Skeletal muscle tissue (tissue), 4 donors: ENCODE data around the gene CDC16. TPM values are rescaled to one million over a fixed set of nuclear protein-coding genes. Genes with fewer than 3 reads are reported as not detected.

ENCODE experiments used
- H3K27ac ChIP-seq: one replicate; pipeline ENCODE4 v1.7.0; 2013; ENCODE audit warnings: mild to moderate bottlenecking, low read depth, low read length, inconsistent platforms
- H3K27me3 ChIP-seq, 3 donors: one replicate each; pipeline ENCODE4 v1.7.0; 2013; ENCODE audit warnings: low read length in 3 of 3; ENCODE audit not compliant: control insufficient read depth in 3 of 3, insufficient read depth in 3 of 3
- H3K36me3 ChIP-seq, 3 donors: one replicate each; pipeline ENCODE4 v1.7.0; 2013; ENCODE audit warnings: low read length in 3 of 3; ENCODE audit not compliant: control insufficient read depth in 3 of 3, insufficient read depth in 3 of 3
- H3K4me1 ChIP-seq, 3 donors: one replicate each; pipeline ENCODE4 v1.7.0; 2013; ENCODE audit warnings: low read length in 3 of 3, mild to moderate bottlenecking in 3 of 3; ENCODE audit not compliant: control insufficient read depth in 3 of 3, insufficient read depth in 3 of 3
- H3K4me3 ChIP-seq, 3 donors: one replicate each; pipeline ENCODE4 v1.7.0; 2013; ENCODE audit warnings: low read length in 3 of 3
- H3K9ac ChIP-seq, 3 donors: one replicate each; pipeline ENCODE4 v1.7.0; 2013; ENCODE audit warnings: low read length in 3 of 3, mild to moderate bottlenecking in 3 of 3, moderate library complexity in 2 of 3, low read depth in 1 of 3
- H3K9me3 ChIP-seq, 3 donors: one replicate each; pipeline ENCODE4 v1.7.0; 2013; ENCODE audit warnings: low read length in 3 of 3; ENCODE audit not compliant: control insufficient read depth in 3 of 3
- total RNA-seq: library from RNA; depleted of rRNA; stranded (reverse); fragments of >200 nt; gene quantifications from one replicate; pipeline ENCODE4 v1.2.3, GENCODE V29; 2014
- donor health status: Osteomylitis.

Gene CDC16
- total RNA-seq, 1 donor from 2014 or later: 64.2 TPM

- no peak overlapping the region for H3K4me3 ChIP-seq
- H3K27ac ChIP-seq: no peak overlapping the region
- H3K36me3 ChIP-seq: peaks cover 36 to 66% (median 62%) of the 10 kb centered on the region in 3 donors
These were observed 33.9 kb downstream of the CDC16 start for GRCh38 chr13:114268344-114269280.

GRCh38 chr13:114269281-114269770, 34.6 kb downstream of the CDC16 start:
- Histone ChIP-seq H3K4me1 (no peaks in the 10 kb centered on the region), H3K36me3 (peaks cover 35 to 64% (median 58%) of the 10 kb centered on the region in 3 donors)

More at GRCh38 chr13:114268344-114269280, 33.9 kb downstream of the CDC16 start:
- H3K9me3 ChIP-seq: no peaks in the 10 kb centered on the region
- H3K9ac ChIP-seq: peak overlapping the region in 1 of 3 donors; percentile 30
- no peaks in the 10 kb centered on the region for H3K4me1 ChIP-seq
- H3K27me3 ChIP-seq: no peaks in the 10 kb centered on the region

GRCh38 chr13:114272977-114273376, 38.3 kb downstream of the CDC16 start:
- no peak overlapping the region for H3K27ac ChIP-seq
- H3K9me3 ChIP-seq: no peaks in the 10 kb centered on the region
- H3K4me3 ChIP-seq: no peak overlapping the region
- peaks cover 23 to 55% (median 41%) of the 10 kb centered on the region in 3 donors for H3K36me3 ChIP-seq
- no peak overlapping the region for H3K9ac ChIP-seq
- H3K27me3 ChIP-seq: no peaks in the 10 kb centered on the region
- H3K4me1 ChIP-seq: no peaks in the 10 kb centered on the region

More at GRCh38 chr13:114269281-114269770, 34.6 kb downstream of the CDC16 start:
- H3K9me3 ChIP-seq: no peaks in the 10 kb centered on the region
- no peak overlapping the region for H3K9ac ChIP-seq
- H3K27me3 ChIP-seq: no peaks in the 10 kb centered on the region
- H3K27ac ChIP-seq: no peak overlapping the region
- H3K4me3 ChIP-seq: no peak overlapping the region

GRCh38 chr13:114275304-114275703, 40.6 kb downstream of the CDC16 start:
- Histone ChIP-seq H3K27ac (no peak overlapping the region), H3K4me3 (no peak overlapping the region), H3K36me3 (peaks cover 10 to 35% (median 26%) of the 10 kb centered on the region in 3 donors), H3K27me3 (no peaks in the 10 kb centered on the region), H3K4me1 (peaks cover 0 to under 1% (median 0%) of the 10 kb centered on the region in 3 donors), H3K9ac (no peak overlapping the region), H3K9me3 (no peaks in the 10 kb centered on the region)

- Histone ChIP-seq H3K4me3 (no peak overlapping the region), H3K27me3 (no peaks in the 10 kb centered on the region), H3K36me3 (peaks cover 1 to 25% (median 18%) of the 10 kb centered on the region in 3 donors), H3K27ac (no peak overlapping the region), H3K9me3 (no peaks in the 10 kb centered on the region), H3K9ac (no peak overlapping the region), H3K4me1 (peaks cover 4 to 13% (median 8%) of the 10 kb centered on the region in 3 donors)
These were observed 44.4 kb downstream of the CDC16 start for GRCh38 chr13:114279146-114279545.

- Histone ChIP-seq H3K9me3 (no peaks in the 10 kb centered on the region), H3K4me1 (peaks cover 4 to 13% (median 8%) of the 10 kb centered on the region in 3 donors), H3K4me3 (no peak overlapping the region), H3K27me3 (no peaks in the 10 kb centered on the region), H3K9ac (peak overlapping the region in 1 of 3 donors; percentile 34), H3K27ac (no peak overlapping the region), H3K36me3 (peaks cover 6 to 23% (median 17%) of the 10 kb centered on the region in 3 donors)
These were observed 45.2 kb downstream of the CDC16 start for GRCh38 chr13:114279758-114280355.

- Histone ChIP-seq H3K9ac (peak within 1 kb of the TSS; percentile 85 to 90 (median 86)), H3K27me3 (no peaks in the 10 kb centered on the region), H3K9me3 (no peaks in the 10 kb centered on the region), H3K4me1 (peaks cover 4 to 13% (median 8%) of the 10 kb centered on the region in 3 donors), H3K4me3 (peak within 1 kb of the TSS; percentile 82 to 88 (median 86)), H3K36me3 (peaks cover 6 to 19% (median 18%) of the 10 kb centered on the region in 3 donors), H3K27ac (peak within 1 kb of the TSS; percentile 91)
These were observed 46.8 kb downstream of the CDC16 start, which contains the start of gene UPF3A for GRCh38 chr13:114281351-114282040. TSS of gene UPF3A (plus strand) at chr13:114281601. CDS start at chr13:114281640, 39 bp downstream.

GRCh38 chr13:114282041-114282670, 47.5 kb downstream of the CDC16 start:
- Histone ChIP-seq H3K4me1 (peaks cover 4 to 13% (median 8%) of the 10 kb centered on the region in 3 donors), H3K4me3 (peak overlapping the region; percentile 79 to 88 (median 82)), H3K27ac (peak overlapping the region; percentile 74), H3K27me3 (no peaks in the 10 kb centered on the region), H3K9me3 (no peaks in the 10 kb centered on the region), H3K36me3 (peaks cover 10 to 26% (median 22%) of the 10 kb centered on the region in 3 donors), H3K9ac (peak overlapping the region; percentile 79 to 84 (median 83))

- Histone ChIP-seq H3K27ac (no peak overlapping the region), H3K4me1 (peaks cover 4 to 13% (median 8%) of the 10 kb centered on the region in 3 donors), H3K4me3 (no peak overlapping the region), H3K27me3 (no peaks in the 10 kb centered on the region), H3K9me3 (no peaks in the 10 kb centered on the region), H3K36me3 (peaks cover 19 to 35% (median 31%) of the 10 kb centered on the region in 3 donors), H3K9ac (no peak overlapping the region)
These were observed 48.9 kb downstream of the CDC16 start for GRCh38 chr13:114283576-114283975.
